OCI-LY1 (cell line): ENCODE results near the gene KNG1.

Experiments used
- H2AFZ ChIP-seq: fragments of 200-600 bp; sonication (generic), shearing (Covaris generic); 2 replicates; pipeline ENCODE4 v1.6.0; 2014; ENCODE audit warnings: antibody characterized with exemption, mild to moderate bottlenecking, low read length
- H3F3A ChIP-seq: fragments of 200-600 bp; sonication (generic), shearing (Covaris generic); 2 replicates; pipeline ENCODE4 v1.6.0; 2014; ENCODE audit warnings: mild to moderate bottlenecking, antibody characterized with exemption, low read length, moderate library complexity; ENCODE audit not compliant: insufficient read depth
- H3K27ac ChIP-seq: fragments of 200-600 bp; sonication (generic); 2 replicates; pipeline ENCODE4 v1.5.1; 2014; ENCODE audit warnings: low read length, mixed run types, mild to moderate bottlenecking, low read depth; ENCODE audit not compliant: poor library complexity, severe bottlenecking
- H3K27me3 ChIP-seq: fragments of 200-600 bp; sonication (generic); 2 replicates; pipeline ENCODE4 v1.6.0; 2014; ENCODE audit warnings: antibody characterized with exemption, mild to moderate bottlenecking, low read length, moderate library complexity; ENCODE audit not compliant: insufficient read depth
- H3K36me3 ChIP-seq: fragments of 200-600 bp; sonication (generic); 2 replicates; pipeline ENCODE4 v1.6.1; 2014; ENCODE audit warnings: mild to moderate bottlenecking, antibody characterized with exemption, low read length, moderate library complexity, mixed read lengths; ENCODE audit not compliant: insufficient read depth
- H3K4me1 ChIP-seq: fragments of 200-600 bp; sonication (generic); 2 replicates; pipeline ENCODE4 v1.5.1; 2014; ENCODE audit warnings: mild to moderate bottlenecking, low read length, moderate library complexity; ENCODE audit not compliant: insufficient read depth, severe bottlenecking
- H3K4me2 ChIP-seq: fragments of 200-600 bp; sonication (generic), shearing (Covaris generic); 2 replicates; pipeline ENCODE4 v1.6.1; 2014; ENCODE audit warnings: low read length
- H3K4me3 ChIP-seq: fragments of 200-600 bp; sonication (generic); 2 replicates; pipeline ENCODE4 v1.5.1; 2014; ENCODE audit warnings: low read length, low read depth, mild to moderate bottlenecking, mixed read lengths; ENCODE audit not compliant: poor library complexity, severe bottlenecking
- H3K79me2 ChIP-seq: fragments of 200-600 bp; shearing (Covaris generic); 2 replicates; pipeline ENCODE4 v1.6.1; 2016; ENCODE audit warnings: mixed run types, low read length, mixed read lengths; ENCODE audit not compliant: insufficient read depth
- H3K9ac ChIP-seq: fragments of 200-600 bp; sonication (generic), shearing (Covaris generic); 2 replicates; pipeline ENCODE4 v1.6.1; 2014; ENCODE audit warnings: mild to moderate bottlenecking, low read length, mixed read lengths
- H3K9me2 ChIP-seq: fragments of 200-600 bp; sonication (generic), shearing (Covaris generic); 2 replicates; pipeline ENCODE4 v1.6.1; 2014; ENCODE audit warnings: low read depth, mild to moderate bottlenecking, low read length, mixed read lengths
- H3K9me3 ChIP-seq: fragments of 200-600 bp; shearing (Covaris generic); 2 replicates; pipeline ENCODE4 v1.6.1; 2014; ENCODE audit warnings: low read length, mixed read lengths
- H4K20me1 ChIP-seq: fragments of 200-600 bp; sonication (generic), shearing (Covaris generic); 2 replicates; pipeline ENCODE4 v1.6.0; 2016; ENCODE audit warnings: mild to moderate bottlenecking, low read length; ENCODE audit not compliant: insufficient read depth
- CTCF ChIP-seq: fragments of 200-600 bp; sonication (generic), shearing (Covaris generic); IDR thresholded peaks from 2 replicates; pipeline ENCODE4 v1.5.1; 2017; ENCODE audit warnings: mild to moderate bottlenecking, antibody characterized with exemption, low read length, moderate library complexity, mixed read lengths
- EZH2 ChIP-seq: fragments of 200-600 bp; sonication (generic), shearing (Covaris generic); IDR thresholded peaks from 2 replicates; pipeline ENCODE4 v1.8.0; 2017; ENCODE audit warnings: borderline replicate concordance, mixed run types, mild to moderate bottlenecking, antibody characterized with exemption, low read length, moderate library complexity, mixed read lengths

KNG1 gene

GRCh38 chr3:186787642-186788481 lies 70.7 kb downstream of the KNG1 start:
- Histone ChIP-seq H3K27ac (no peak overlapping the region), H3K79me2 (peaks cover 27% of the 10 kb centered on the region), H3K9ac (no peak overlapping the region; the same call in 1 of the 2 replicates), H2AFZ (no peak overlapping the region), H3K9me3 (no peaks in the 10 kb centered on the region), H3K4me3 (peak overlapping the region; percentile 75), H3K9me2 (no peaks in the 10 kb centered on the region), H3F3A (peaks cover 84% of the 10 kb centered on the region), H3K4me1 (peaks cover 40% of the 10 kb centered on the region), H4K20me1 (peaks cover 11% of the 10 kb centered on the region; the same call in 1 of the 2 replicates), H3K27me3 (no peaks in the 10 kb centered on the region), H3K4me2 (peak overlapping the region; percentile 84), H3K36me3 (peaks cover 93% of the 10 kb centered on the region)
- TF ChIP-seq CTCF: no peak
- no peak for TF ChIP-seq EZH2

DNA sequence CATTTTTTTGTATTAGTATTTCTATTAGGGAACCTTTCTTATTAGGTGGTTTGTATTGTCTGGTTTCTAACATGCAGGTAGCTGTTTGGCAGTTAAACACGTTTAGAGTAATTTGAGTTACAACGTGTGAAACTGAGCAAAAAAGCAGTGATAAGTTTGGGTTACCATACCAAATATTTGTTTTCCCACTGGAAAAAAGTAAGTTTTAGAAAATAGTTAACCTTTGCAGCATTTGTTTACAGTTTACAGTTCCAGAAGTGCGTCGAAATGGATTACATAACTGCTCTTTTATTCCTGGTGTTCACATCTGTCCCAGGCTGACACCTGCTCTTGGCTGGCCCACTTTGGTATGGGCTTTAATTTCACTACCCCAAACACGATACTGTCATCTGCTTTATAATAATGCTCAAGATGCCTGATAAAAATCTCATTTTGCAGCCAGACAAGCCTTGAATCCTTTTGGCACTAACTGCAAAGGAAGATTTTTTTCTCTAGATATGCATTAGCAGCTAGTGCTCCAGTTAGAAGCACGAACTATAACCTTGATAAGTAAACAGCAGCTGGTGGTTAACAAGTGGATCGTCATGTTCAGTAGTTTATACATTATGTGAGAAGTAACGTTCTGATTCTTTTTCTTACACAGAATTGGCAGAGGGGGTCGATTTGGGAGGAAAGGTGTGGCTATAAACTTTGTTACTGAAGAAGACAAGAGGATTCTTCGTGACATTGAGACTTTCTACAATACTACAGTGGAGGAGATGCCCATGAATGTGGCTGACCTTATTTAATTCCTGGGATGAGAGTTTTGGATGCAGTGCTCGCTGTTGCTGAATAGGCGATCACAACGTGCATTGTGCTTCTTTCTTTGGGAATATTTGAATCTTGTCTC lies 71.6 kb downstream of the KNG1 start:
- H3K27me3 ChIP-seq: no peaks in the 10 kb centered on the region
- peaks cover 11% of the 10 kb centered on the region; the same call in 1 of the 2 replicates for H4K20me1 ChIP-seq
- peaks cover 40% of the 10 kb centered on the region for H3K4me1 ChIP-seq
- peaks cover 84% of the 10 kb centered on the region for H3F3A ChIP-seq
- H3K36me3 ChIP-seq: peaks cover 97% of the 10 kb centered on the region
- H3K4me3 ChIP-seq: no peak overlapping the region
- H3K9me2 ChIP-seq: no peaks in the 10 kb centered on the region
- TF ChIP-seq EZH2 (no peak), CTCF (no peak)
- no peak overlapping the region for H2AFZ ChIP-seq
- no peak overlapping the region for H3K27ac ChIP-seq
- no peak overlapping the region for H3K9ac ChIP-seq
- H3K79me2 ChIP-seq: peaks cover 24% of the 10 kb centered on the region
- H3K9me3 ChIP-seq: no peaks in the 10 kb centered on the region
- H3K4me2 ChIP-seq: 0 out of 2 replicates have a peak overlapping the region, but pooled peaks have one; percentile 0

DNA sequence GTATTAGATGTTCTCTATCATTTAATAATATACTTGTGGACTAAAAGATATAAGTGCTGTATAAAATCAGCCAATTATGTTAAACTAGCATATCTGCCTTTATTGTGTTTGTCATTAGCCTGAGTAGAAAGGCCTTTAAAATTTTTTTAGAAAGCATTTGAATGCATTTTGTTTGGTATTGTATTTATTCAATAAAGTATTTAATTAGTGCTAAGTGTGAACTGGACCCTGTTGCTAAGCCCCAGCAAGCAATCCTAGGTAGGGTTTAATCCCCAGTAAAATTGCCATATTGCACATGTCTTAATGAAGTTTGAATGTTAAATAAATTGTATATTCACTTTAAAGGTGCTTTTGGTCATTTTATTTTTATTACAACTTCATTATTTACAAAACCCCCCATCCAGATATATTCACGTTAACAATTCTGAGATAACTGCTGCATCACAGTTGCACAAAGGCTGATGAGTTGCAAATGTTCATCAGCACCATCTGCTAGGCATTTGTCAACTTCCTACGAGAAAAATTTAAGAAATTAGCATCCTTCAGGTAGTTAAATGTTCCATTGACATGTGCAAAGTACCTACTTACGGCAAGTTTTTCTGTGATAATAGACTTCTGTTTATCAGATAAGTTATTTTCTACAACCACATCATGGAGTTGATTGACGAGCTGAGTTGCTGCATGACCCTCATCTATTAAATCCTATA lies 72.5 kb downstream of the KNG1 start:
- Histone ChIP-seq H3K9me2 (no peaks in the 10 kb centered on the region), H3K36me3 (peaks cover 97% of the 10 kb centered on the region), H3K79me2 (peaks cover 14% of the 10 kb centered on the region), H2AFZ (no peak overlapping the region), H3F3A (peaks cover 79% of the 10 kb centered on the region), H4K20me1 (peaks cover 8% of the 10 kb centered on the region; the same call in 1 of the 2 replicates), H3K4me3 (no peak overlapping the region), H3K4me1 (peaks cover 37% of the 10 kb centered on the region), H3K27ac (peak overlapping the region; percentile 38), H3K9ac (no peak overlapping the region), H3K27me3 (no peaks in the 10 kb centered on the region), H3K9me3 (no peaks in the 10 kb centered on the region), H3K4me2 (no peak overlapping the region)
- no peak for TF ChIP-seq CTCF
- TF ChIP-seq EZH2: no peak
